GM21515 (cell line): Measurements from ENCODE around the gene ACOT13.
A peak's percentile ranks its signal among the peaks of the same experiment; 100 is the strongest.
"Not testable (repeated sequence)": the region's sequence is repeated elsewhere in the genome, so short reads cannot be mapped to it uniquely, and the experiment has no call there.

Experiments
- ATAC-seq: cut with Tn5 transposase; IDR thresholded peaks from one replicate; pipeline ENCODE4 v1.9.1; 2021; ENCODE audit not compliant: unreplicated experiment

ACOT13 gene

GRCh38 chr6:24692003-24692402, 25.1 kb downstream of the ACOT13 start:
- ATAC-seq = no peak

GRCh38 chr6:24692415-24692814, 25.5 kb downstream of the ACOT13 start:
- ATAC-seq = no peak

GRCh38 chr6:24692848-24693592, 26.1 kb downstream of the ACOT13 start:
- no peak for ATAC-seq

GRCh38 chr6:24694198-24694597, 27.3 kb downstream of the ACOT13 start:
- no peak for ATAC-seq

GRCh38 chr6:24695635-24696034, 28.8 kb downstream of the ACOT13 start:
- not testable (repeated sequence) for ATAC-seq

GRCh38 chr6:24696097-24696496, 29.2 kb downstream of the ACOT13 start:
- no peak for ATAC-seq

- ATAC-seq = no peak
These were observed 32.9 kb downstream of the ACOT13 start for GRCh38 chr6:24699521-24700359.

GRCh38 chr6:24702720-24703282, 35.9 kb downstream of the ACOT13 start:
- no peak for ATAC-seq

- no peak for ATAC-seq
These were observed 37.6 kb downstream of the ACOT13 start for GRCh38 chr6:24704468-24704867.

GRCh38 chr6:24708612-24709011, 41.7 kb downstream of the ACOT13 start:
- no peak for ATAC-seq

- no peak for ATAC-seq
These were observed 42.3 kb downstream of the ACOT13 start for GRCh38 chr6:24709014-24709711.

GRCh38 chr6:24710519-24711303, 43.8 kb downstream of the ACOT13 start:
- ATAC-seq = no peak

GRCh38 chr6:24716602-24717148, 49.8 kb downstream of the ACOT13 start:
- ATAC-seq = not testable (repeated sequence)

- no peak for ATAC-seq
These were observed 51.7 kb downstream of the ACOT13 start for GRCh38 chr6:24718449-24719124.

GRCh38 chr6:24719125-24719971, 52.5 kb downstream of the ACOT13 start, which contains the start of gene C6orf62:
Gene C6orf62 (minus strand): TSS chr6:24719154. CDS start chr6:24718668, 486 bp downstream.
- no peak for ATAC-seq

GRCh38 chr6:24720131-24720603, 53.3 kb downstream of the ACOT13 start:
- ATAC-seq = no peak

- ATAC-seq = peak; percentile 88
These were observed 54.0 kb downstream of the ACOT13 start for GRCh38 chr6:24720604-24721460.
